ENCODE data around the gene FIGN.

FIGN gene

GRCh38 chr2:163703386-163703785, 32.4 kb downstream of the FIGN start:
- no peak for FAIRE-seq

GRCh38 chr2:163701399-163702195, 34.2 kb downstream of the FIGN start:
- FAIRE-seq, result no peak

- FAIRE-seq, result no peak
Observed at GRCh38 chr2:163698857-163699256, 37.0 kb downstream of the FIGN start.

- FAIRE-seq, result no peak
Observed at GRCh38 chr2:163697846-163698637, 37.8 kb downstream of the FIGN start.

GRCh38 chr2:163697429-163697828, 38.4 kb downstream of the FIGN start:
- FAIRE-seq, result no peak

- no peak for FAIRE-seq
Observed at GRCh38 chr2:163693484-163693883, 42.3 kb downstream of the FIGN start.

- FAIRE-seq, result no peak
Observed at GRCh38 chr2:163692611-163693482, 43.0 kb downstream of the FIGN start.

- FAIRE-seq, result peak; percentile 69
Observed at GRCh38 chr2:163692081-163692480, 43.7 kb downstream of the FIGN start.

GRCh38 chr2:163690896-163691295, 44.9 kb downstream of the FIGN start:
- FAIRE-seq, result no peak

- FAIRE-seq, result no peak
Observed at GRCh38 chr2:163687217-163687616, 48.6 kb downstream of the FIGN start.

- no peak for FAIRE-seq
Observed at GRCh38 chr2:163686289-163686688, 49.5 kb downstream of the FIGN start.

GRCh38 chr2:163682695-163683094, 53.1 kb downstream of the FIGN start:
- no peak for FAIRE-seq

- no peak for FAIRE-seq
Observed at GRCh38 chr2:163681745-163682144, 54.1 kb downstream of the FIGN start.

- FAIRE-seq, result no peak
Observed at GRCh38 chr2:163675388-163675787, 60.4 kb downstream of the FIGN start.

- FAIRE-seq, result no peak
Observed at GRCh38 chr2:163673522-163673921, 62.3 kb downstream of the FIGN start.

- FAIRE-seq, result no peak
Observed at GRCh38 chr2:163670929-163671328, 64.9 kb downstream of the FIGN start.

GRCh38 chr2:163669506-163669905, 66.3 kb downstream of the FIGN start:
- no peak for FAIRE-seq

- no peak for FAIRE-seq
Observed at GRCh38 chr2:163667064-163667887, 68.5 kb downstream of the FIGN start.

GRCh38 chr2:163665817-163666216, 70.0 kb downstream of the FIGN start:
- FAIRE-seq, result no peak

GRCh38 chr2:163665051-163665450, 70.8 kb downstream of the FIGN start:
- FAIRE-seq, result no peak

- FAIRE-seq, result no peak
Observed at GRCh38 chr2:163664610-163665009, 71.2 kb downstream of the FIGN start.

- no peak for FAIRE-seq
Observed at GRCh38 chr2:163662141-163662780, 73.5 kb downstream of the FIGN start.
